ENCODE results near the gene ODF4. TPM values are rescaled to one million over a fixed set of nuclear protein-coding genes. Genes with fewer than 3 reads are reported as not detected.

The ODF4 gene, protein sequence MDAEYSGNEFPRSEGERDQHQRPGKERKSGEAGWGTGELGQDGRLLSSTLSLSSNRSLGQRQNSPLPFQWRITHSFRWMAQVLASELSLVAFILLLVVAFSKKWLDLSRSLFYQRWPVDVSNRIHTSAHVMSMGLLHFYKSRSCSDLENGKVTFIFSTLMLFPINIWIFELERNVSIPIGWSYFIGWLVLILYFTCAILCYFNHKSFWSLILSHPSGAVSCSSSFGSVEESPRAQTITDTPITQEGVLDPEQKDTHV
- not detected in 2 replicates for total RNA-seq

GRCh38 chr17:8339540-8339939 is at the start of gene ODF4:
TSS of gene ODF4 (plus strand) at chr17:8339840. CDS start at chr17:8340052, 212 bp downstream.
- intact Hi-C loops (cut with micrococcal nuclease): no loop called here

- intact Hi-C loops (cut with micrococcal nuclease): no loop called here
Observed at GRCh38 chr17:8290043-8290442, 49.6 kb upstream of the ODF4 start.

DNA sequence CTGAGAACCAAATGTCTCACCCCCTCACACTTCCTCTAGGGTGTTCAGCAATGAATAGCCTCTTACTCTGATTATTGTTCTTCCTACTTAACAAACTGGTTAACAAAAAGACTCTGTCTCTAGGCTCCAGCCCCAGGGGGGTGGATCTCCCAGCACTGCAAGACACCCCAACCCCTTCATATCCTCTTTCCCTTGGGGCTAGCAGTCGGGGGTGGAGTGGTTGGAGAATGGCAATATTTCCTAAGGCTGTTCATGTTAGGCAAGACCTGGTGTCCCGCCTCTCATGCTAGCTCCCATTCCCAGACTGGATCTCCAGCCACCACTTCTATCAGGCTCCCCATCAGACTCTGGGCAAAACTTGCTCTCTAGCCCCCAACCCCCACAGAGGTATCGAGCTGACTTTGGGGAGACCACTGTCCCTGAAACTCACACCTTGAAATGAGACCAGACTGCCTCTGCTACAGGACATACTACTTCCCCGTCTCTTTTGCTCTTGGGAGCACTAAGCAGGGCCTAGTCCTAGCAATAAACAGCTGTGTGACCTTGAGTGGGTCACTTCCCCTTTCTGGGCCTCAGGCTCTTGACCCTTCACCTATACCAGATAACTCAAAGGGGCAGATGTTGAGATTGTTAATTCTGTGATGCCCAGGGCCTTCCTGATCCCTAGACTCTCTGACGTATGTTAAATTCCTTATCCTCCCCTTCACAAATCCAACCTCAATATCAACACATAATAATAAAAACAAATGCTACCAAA is 46.8 kb upstream of the ODF4 start:
- intact Hi-C loops (cut with micrococcal nuclease): no loop called here

DNA sequence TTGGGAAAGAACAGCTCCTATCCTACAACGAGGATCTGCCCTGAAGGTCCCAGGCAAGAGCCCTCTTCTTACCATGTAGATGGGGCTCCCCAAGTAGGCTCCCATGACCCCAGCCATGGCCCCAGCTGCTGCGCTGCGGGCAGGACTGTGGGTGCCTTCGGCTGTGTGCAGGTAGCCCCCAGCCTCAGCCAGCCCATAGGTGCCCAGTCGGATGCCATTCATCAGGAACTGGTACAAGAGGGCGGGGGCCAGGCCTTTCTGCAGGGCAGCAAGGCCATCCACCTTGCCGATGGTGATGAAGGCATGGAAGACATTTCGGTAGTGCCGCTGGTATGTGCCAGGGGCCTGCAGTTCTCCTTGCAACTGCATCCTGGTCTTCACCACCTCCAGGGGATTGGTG is 45.3 kb upstream of the ODF4 start:
- intact Hi-C loops (cut with micrococcal nuclease): loop anchor here (2.0 kb wide), 1 partner anchor 156 kb away; no protein-coding TSS in a partner anchor

- intact Hi-C loops (cut with micrococcal nuclease): loop anchor here (1.0 to 2.0 kb wide), 3 partner anchors 46 to 156 kb away; partner anchors contain the start of gene PFAS
Observed at GRCh38 chr17:8294814-8295316, 44.8 kb upstream of the ODF4 start.

DNA sequence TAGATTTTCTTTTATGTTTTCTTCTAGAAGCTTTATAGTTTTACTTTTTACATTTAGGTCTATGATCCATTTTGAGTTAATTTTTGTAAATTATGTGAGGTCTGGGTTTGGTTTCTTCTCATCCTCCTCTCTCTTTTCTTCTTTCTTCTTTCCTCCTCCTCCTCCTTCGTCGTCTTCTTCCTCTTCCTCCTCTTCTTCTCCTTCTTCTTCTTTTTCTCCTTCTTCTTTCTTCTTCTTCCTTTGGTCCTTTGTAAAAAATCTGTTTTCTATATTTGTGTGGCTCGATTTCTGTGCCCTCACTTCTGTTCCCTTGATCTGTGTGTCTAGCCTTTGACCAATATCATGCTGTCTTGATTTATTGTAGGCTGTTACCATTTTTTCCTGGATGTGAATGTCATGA is 39.4 kb upstream of the ODF4 start:
- intact Hi-C loops (cut with micrococcal nuclease): loop anchor here (1.0 kb wide), 3 partner anchors 77 to 180 kb away; no protein-coding TSS in a partner anchor

- intact Hi-C loops (cut with micrococcal nuclease): loop anchor here (1.0 kb wide), 3 partner anchors 77 to 180 kb away; no protein-coding TSS in a partner anchor
Observed at GRCh38 chr17:8300627-8301242, 38.9 kb upstream of the ODF4 start.

- intact Hi-C loops (cut with micrococcal nuclease): no loop called here
Observed at GRCh38 chr17:8310601-8311123, 29.0 kb upstream of the ODF4 start.

DNA sequence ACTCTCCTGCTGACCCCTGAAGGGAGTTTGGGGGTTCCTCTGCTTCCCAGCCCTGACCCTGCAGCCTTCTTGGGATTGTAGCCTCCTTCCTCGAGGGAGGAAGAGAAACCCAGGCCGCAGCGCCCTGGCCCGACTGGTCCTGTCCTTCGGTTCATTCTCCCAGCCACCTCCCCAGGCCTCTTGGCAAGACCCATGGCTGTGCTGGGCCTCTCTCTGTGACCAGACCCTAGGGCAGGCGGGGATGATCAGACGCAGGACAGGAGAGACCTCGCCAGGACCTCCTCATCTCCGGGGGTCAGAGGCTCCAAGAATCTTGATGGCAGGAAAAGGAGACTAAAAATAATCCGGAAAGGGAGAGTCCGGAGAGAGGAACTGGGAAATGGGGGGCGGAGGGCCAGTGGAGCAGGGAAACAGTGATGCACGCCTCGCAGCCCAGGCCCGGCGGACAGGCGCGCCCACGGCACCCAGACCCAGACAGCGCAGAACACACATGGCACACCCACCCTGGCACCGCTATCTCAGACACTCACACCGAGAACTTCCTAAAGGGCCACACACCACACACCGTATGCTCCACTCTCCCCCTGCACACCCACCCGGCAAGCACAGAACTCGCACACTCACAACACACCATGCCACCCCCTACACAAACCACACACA is 28.4 kb upstream of the ODF4 start:
- intact Hi-C loops (cut with micrococcal nuclease): no loop called here

DNA sequence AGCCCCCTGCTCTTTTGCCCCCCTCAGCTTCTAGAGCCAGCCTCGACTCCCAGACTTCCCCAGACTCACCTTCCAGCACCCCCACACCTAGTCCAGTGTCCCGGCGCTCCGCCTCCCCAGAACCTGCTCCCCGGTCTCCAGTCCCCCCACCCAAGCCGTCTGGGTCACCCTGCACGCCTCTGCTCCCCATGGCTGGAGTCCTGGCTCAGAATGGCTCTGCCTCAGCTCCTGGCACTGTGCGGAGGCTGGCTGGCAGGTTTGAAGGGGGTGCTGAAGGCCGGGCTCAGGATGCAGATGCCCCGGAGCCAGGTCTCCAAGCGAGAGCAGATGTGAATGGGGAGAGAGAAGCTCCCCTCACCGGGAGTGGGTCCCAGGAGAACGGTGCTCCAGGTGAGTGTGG is 27.4 kb upstream of the ODF4 start:
- intact Hi-C loops (cut with micrococcal nuclease): no loop called here

DNA sequence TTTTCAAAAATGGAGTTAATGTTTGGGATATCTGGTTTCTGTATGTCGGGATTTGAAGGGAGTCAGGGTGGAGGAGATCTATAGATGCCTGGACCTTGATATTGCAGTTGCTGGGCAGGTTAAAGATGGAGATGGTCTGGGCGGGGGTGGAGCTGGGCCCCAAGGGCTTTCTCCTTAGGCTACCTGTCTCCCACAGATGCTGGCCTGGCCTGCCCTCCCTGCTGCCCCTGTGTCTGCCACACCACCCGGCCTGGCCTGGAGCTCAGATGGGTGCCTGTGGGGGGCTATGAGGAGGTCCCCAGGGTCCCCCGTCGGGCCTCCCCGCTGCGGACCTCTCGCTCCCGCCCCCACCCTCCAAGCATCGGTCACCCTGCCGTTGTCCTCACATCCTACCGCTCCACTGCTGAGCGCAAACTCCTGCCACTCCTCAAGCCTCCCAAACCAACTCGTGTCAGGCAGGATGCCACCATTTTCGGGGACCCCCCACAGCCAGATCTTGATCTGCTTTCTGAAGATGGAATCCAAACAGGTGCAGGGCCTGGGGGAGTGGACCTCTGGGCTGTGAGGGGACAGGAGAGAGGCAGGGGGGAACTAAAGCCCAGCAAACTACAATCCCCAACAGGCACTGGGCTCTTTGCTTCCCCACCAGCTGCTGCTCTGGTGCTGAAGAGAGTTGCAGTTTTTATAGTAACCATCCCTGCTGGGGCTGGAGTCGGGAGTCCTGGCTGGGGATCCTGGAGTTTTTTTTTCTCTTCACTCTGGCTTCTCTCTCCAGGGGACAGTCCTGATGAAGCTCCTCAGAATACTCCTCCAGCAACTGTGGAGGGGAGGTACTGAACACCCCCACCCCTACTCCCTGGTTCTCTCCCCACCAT is 26.7 kb upstream of the ODF4 start:
- intact Hi-C loops (cut with micrococcal nuclease): no loop called here

DNA sequence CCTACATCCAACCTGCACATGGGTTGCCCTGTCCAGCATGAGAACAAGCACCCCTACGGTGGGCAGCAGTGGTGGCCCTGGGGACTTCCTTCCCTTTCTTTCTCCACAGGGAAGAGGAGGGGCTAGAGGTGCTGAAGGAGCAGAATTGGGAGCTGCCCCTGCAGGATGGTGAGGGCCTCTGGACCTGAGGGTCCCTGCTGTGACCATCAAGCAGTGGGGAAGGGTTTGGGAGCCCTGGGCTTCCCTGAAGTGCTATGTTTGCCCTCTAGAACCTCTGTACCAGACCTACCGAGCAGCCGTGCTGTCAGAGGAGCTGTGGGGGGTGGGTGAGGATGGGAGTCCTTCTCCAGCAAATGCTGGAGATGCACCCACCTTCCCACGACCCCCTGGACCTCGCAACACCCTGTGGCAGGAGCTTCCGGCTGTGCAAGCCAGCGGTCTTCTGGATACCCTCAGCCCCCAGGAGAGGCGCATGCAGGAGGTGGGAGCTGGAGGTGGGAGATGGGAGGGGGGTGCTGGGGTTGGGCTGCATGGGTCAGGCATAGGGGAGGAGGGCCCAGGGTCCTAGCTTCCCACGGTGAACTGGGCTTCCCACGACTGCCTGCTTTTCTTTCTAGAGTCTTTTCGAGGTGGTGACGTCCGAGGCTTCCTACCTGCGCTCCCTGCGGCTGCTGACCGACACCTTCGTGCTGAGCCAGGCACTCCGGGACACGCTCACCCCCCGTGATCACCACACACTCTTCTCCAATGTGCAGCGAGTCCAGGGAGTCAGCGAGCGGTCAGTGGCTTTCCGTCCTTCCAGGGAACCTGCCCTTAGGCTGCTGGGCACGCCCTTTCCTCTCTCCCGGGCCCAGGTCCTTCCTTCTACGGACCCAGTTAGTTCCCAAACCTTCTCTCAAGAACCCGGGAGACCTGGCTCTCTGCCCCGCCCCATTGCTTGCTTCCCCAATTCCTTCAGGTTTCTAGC is 24.6 kb upstream of the ODF4 start:
- intact Hi-C loops (cut with micrococcal nuclease): no loop called here

GRCh38 chr17:8315764-8316217 is 23.8 kb upstream of the ODF4 start:
- intact Hi-C loops (cut with micrococcal nuclease): no loop called here

GRCh38 chr17:8318010-8318935 is 21.4 kb upstream of the ODF4 start:
- intact Hi-C loops (cut with micrococcal nuclease): no loop called here

DNA sequence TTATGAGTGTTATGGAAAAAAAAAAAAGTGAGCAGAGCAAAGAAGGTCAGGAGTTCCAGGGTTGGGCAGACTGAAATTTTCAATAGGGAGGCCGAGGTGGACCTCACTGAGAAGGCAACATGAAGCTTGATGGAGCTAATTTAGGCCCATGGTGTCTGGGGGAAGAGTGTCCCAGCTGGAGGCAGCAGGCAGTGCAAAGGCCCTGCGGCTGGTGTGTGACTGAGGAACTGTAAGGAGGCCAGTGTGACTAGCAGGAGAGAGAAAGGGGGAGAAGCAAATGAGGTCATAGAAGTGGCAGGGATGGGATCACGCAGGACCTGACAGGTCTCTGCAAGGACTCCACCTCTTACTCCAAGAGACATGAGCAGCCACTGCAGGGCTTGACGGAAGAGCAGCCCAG is 19.4 kb upstream of the ODF4 start:
- intact Hi-C loops (cut with micrococcal nuclease): no loop called here

- intact Hi-C loops (cut with micrococcal nuclease): no loop called here
Observed at GRCh38 chr17:8320990-8321389, 18.6 kb upstream of the ODF4 start.

GRCh38 chr17:8322061-8322460 is 17.6 kb upstream of the ODF4 start:
- intact Hi-C loops (cut with micrococcal nuclease): no loop called here

DNA sequence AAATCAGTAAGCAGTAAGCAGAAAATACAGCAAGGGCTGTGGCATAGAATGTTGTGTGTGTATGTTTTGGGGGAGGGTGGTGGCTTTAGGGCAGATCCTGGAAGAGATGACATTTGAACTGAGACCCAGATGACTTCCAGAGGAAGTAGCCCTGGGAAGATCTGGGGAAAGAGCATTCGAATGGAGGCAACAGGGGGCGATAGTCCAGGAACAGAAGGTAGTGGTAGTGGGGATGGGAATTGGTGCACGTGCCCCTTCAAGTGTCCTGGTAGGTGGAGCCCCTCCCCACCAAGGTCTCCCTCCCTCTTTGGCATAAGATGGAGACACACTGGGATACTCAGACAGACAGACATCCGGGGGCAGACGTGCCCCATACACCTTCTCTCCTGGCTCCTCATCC is 15.5 kb upstream of the ODF4 start:
- intact Hi-C loops (cut with micrococcal nuclease): no loop called here

Data from T-helper 2 cell treated with Interferon-gamma antibody and Interleukin-4, amounts not matched to agents 100 ng/mL and 5 ng/mL, for 36 hours (primary cell).